ENCODE measurements around the gene DLGAP4.

DNA sequence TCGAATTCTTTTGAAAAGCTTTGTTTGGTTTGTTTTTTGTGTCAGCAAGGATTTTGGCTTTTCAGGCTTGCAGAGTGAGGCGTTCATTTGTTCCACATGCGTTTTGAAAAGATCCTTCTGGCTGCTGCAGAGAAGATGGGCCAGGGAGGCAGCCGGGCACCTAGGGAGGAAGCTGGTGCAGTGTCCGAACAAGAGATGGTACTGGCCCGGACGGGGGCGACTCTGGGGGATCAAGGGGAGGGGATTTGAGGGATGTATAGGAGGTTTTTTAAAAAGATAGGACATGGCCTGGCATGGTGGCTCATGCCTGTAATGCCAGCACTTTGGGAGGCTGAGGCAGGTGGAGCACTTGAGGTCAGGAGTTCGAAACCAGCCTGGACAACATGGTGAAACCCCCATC is 55.3 kb downstream of the DLGAP4 start:
- TF ChIP-seq TAF1 (IDR thresholded peaks at IDR 0.05; ENCODE audit: control insufficient read depth, extremely low read depth, insufficient read depth, low read length, severe bottlenecking) (no peak), CTCF (IDR thresholded peaks at IDR 0.05 in 2 of 3, conservative IDR thresholded peaks at IDR 0.05 in 1 of 3; ENCODE audit: insufficient read depth in 2 of 3, low read depth in 1 of 3, low read length in 3 of 3) (no peak), CCAR2 (IDR thresholded peaks at IDR 0.05; ENCODE audit: low read depth, low read length) (no peak), NCOR1 (IDR thresholded peaks at IDR 0.05) (no peak), HES1 (IDR thresholded peaks at IDR 0.05; ENCODE audit: low read depth) (no peak), MXI1 (IDR thresholded peaks at IDR 0.05; ENCODE audit: low read depth, low read length) (no peak), EP300 (IDR thresholded peaks at IDR 0.05; ENCODE audit: low read length) (no peak), YY1 (IDR thresholded peaks at IDR 0.05; ENCODE audit: borderline replicate concordance in 1 of 3, control insufficient read depth in 1 of 3, extremely low read depth in 1 of 3, insufficient read depth in 3 of 3, insufficient read length in 1 of 3, insufficient replicate concordance in 2 of 3, low read depth in 1 of 3, low read length in 2 of 3) (no peak), PHF21A (IDR thresholded peaks at IDR 0.05; ENCODE audit: borderline replicate concordance, low read depth) (no peak), SP2 (IDR thresholded peaks at IDR 0.05; ENCODE audit: extremely low read depth, low read depth, low read length, poor library complexity, severe bottlenecking) (no peak), TRIM24 (IDR thresholded peaks at IDR 0.05) (no peak), ZNF121 (CRISPR knock-in tag; conservative IDR thresholded peaks at IDR 0.05) (no peak), WHSC1 (IDR thresholded peaks at IDR 0.05; ENCODE audit: low read length) (no peak)

Data from K562 (cell line).